ENCODE data around the gene LRP3. TPM values are rescaled to one million over a fixed set of nuclear protein-coding genes. Genes with fewer than 3 reads are reported as not detected.

LRP3 gene
- total RNA-seq, 2 experiments from 2014 or later: 0.11 TPM; not detected in 1

DNA sequence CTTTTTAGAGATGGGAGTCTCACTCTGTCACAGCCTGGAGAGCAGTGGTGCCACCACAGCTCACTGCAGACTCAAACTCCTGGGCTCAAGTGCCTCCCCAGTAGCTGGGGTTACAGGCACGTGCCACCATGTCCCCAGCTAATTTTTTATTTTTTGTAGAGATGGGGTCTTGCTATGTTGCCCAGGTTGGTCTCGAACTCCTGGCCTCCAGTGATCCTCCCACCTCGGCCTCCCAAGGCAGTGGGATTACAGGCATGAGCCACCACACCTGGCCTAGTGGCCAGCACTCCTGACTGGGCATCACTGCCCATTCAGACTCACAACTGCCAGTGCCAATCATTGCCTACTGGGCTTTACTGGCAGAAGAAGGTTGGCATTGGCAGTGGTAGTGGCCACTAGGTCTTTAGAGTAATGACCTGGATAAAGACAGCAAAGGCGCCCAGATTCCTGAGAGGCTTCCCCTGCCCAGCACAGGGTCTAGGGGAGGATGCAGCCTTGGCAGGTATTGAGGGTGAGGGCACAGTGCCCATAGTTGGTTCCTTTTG, 58.4 kb downstream of the LRP3 start:
- H3K36me3 Mint-ChIP-seq (ENCODE audit: low read depth): no peaks in the 10 kb centered on the region
- ChIA-PET CTCF (no interaction called here), POLR2A (no interaction called here)
- Histone ChIP-seq H3K27ac (ENCODE audit: low read depth in 1 of 2, low read length in 2 of 2) (no peak overlapping the region), H3K4me3 (ENCODE audit: low read length) (no peak overlapping the region), H3K4me1 (ENCODE audit: insufficient read depth, low read length) (peaks cover 6% of the 10 kb centered on the region), H3K36me3 (ENCODE audit: insufficient read depth, low read length) (no peaks in the 10 kb centered on the region), H3K27me3 (ENCODE audit: control insufficient read depth in 1 of 2, insufficient read depth in 2 of 2, low read length in 2 of 2) (no peaks in the 10 kb centered on the region), H3K9me3 (ENCODE audit: control insufficient read depth in 1 of 2, insufficient read depth in 1 of 2, low read length in 2 of 2) (peaks cover 0 to under 1% of the 10 kb centered on the region in 2 experiments)
- no peak overlapping the region for H3K4me3 Mint-ChIP-seq
- intact Hi-C loops (cut with DNase I, micrococcal nuclease): no loop called here
- TF ChIP-seq CTCF (IDR thresholded peaks at IDR 0.05): no peak
- H3K27ac Mint-ChIP-seq: no peak overlapping the region
- no peaks in the 10 kb centered on the region for H3K9me3 Mint-ChIP-seq
- ATAC-seq (ENCODE audit: poor library complexity): no peak
- H3K27me3 Mint-ChIP-seq: peaks cover 11% of the 10 kb centered on the region
- DNase-seq: no peak
- H3K4me1 Mint-ChIP-seq (ENCODE audit: low read depth): no peaks in the 10 kb centered on the region

GRCh38 chr19:33252971-33253370, 58.8 kb downstream of the LRP3 start:
- ChIA-PET CTCF (no interaction called here), POLR2A (no interaction called here)
- ATAC-seq (ENCODE audit: poor library complexity): no peak
- Histone ChIP-seq H3K27ac (ENCODE audit: low read depth in 1 of 2, low read length in 2 of 2) (no peak overlapping the region), H3K4me1 (ENCODE audit: insufficient read depth, low read length) (peaks cover 6% of the 10 kb centered on the region), H3K9me3 (ENCODE audit: control insufficient read depth in 1 of 2, insufficient read depth in 1 of 2, low read length in 2 of 2) (peaks cover 0 to 4% of the 10 kb centered on the region in 2 experiments), H3K27me3 (ENCODE audit: control insufficient read depth in 1 of 2, insufficient read depth in 2 of 2, low read length in 2 of 2) (no peaks in the 10 kb centered on the region), H3K36me3 (ENCODE audit: insufficient read depth, low read length) (no peaks in the 10 kb centered on the region), H3K4me3 (ENCODE audit: low read length) (no peak overlapping the region)
- no peak for TF ChIP-seq CTCF (IDR thresholded peaks at IDR 0.05)
- H3K27ac Mint-ChIP-seq: no peak overlapping the region
- DNase-seq: peak in 2 of 14 experiments; percentile 27 to 44
- H3K4me3 Mint-ChIP-seq: no peak overlapping the region
- peaks cover 13% of the 10 kb centered on the region for H3K27me3 Mint-ChIP-seq
- H3K9me3 Mint-ChIP-seq: peaks cover 2% of the 10 kb centered on the region
- intact Hi-C loops (cut with DNase I, micrococcal nuclease): no loop called here
- no peaks in the 10 kb centered on the region for H3K36me3 Mint-ChIP-seq (ENCODE audit: low read depth)
- no peaks in the 10 kb centered on the region for H3K4me1 Mint-ChIP-seq (ENCODE audit: low read depth)

DNA sequence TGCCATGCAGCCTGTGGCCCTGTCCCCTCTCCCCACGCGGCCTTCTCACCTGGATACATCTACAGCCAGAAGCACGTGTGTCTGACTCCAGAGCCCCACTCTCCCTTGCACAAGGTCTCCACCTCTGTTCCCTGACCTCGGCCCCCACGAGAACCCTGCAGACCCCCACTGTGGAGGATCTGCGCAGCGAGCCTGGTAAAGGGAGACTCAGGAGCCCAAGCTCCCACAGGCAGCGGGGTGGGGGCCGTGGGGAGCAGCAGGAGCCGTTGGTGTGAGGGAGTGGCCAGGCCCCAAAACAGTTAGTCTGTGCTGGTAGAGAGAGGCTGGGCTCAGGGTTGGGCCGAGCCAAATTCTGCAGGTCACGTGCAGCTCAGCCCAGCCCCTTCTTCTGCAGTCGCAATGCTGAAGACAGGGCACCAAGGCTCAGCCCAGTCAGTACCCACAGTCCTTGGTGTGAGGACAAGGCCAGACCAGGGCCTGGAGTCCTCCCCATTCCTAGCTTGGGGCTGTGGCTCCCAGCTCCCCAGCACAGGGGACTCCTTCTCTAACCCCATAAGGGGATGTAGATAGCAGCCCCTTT, 60.2 kb downstream of the LRP3 start:
- Mint-ChIP-seq H3K27me3 (peaks cover 14% of the 10 kb centered on the region), H3K27ac (no peak overlapping the region), H3K36me3 (ENCODE audit: low read depth) (no peaks in the 10 kb centered on the region), H3K4me1 (ENCODE audit: low read depth) (no peaks in the 10 kb centered on the region), H3K4me3 (no peak overlapping the region), H3K9me3 (peaks cover 5% of the 10 kb centered on the region)
- ChIA-PET CTCF (no interaction called here), POLR2A (no interaction called here)
- peaks cover 4% of the 10 kb centered on the region for H3K4me1 ChIP-seq (ENCODE audit: insufficient read depth, low read length)
- no peak overlapping the region for H3K27ac ChIP-seq (ENCODE audit: low read depth in 1 of 2, low read length in 2 of 2)
- TF ChIP-seq CTCF (IDR thresholded peaks at IDR 0.05): no peak
- H3K4me3 ChIP-seq (ENCODE audit: low read length): no peak overlapping the region
- intact Hi-C loops (cut with DNase I, micrococcal nuclease): no loop called here
- ATAC-seq (ENCODE audit: poor library complexity) (no peak), DNase-seq (no peak)
- peaks cover 0 to 8% of the 10 kb centered on the region in 2 experiments for H3K9me3 ChIP-seq (ENCODE audit: control insufficient read depth in 1 of 2, insufficient read depth in 1 of 2, low read length in 2 of 2)
- H3K27me3 ChIP-seq (ENCODE audit: control insufficient read depth in 1 of 2, insufficient read depth in 2 of 2, low read length in 2 of 2): no peaks in the 10 kb centered on the region
- H3K36me3 ChIP-seq (ENCODE audit: insufficient read depth, low read length): no peaks in the 10 kb centered on the region

All from CD4-positive, alpha-beta T cell (primary cell).